T-helper 2 cell treated with Interferon-gamma antibody and Interleukin-4, amounts not matched to agents 5 μg/mL and 100 μg/mL, for 36 hours (primary cell): ENCODE results near the gene MYBPC3.
A peak's percentile ranks its signal among the peaks of the same experiment; 100 is the strongest.

Experiments
- DNase-seq: peaks from one replicate; pipeline ENCODE4 v3.0.0; 2021; ENCODE audit warnings: low spot score
- H3K27ac Mint-ChIP-seq: one replicate; pipeline ENCODE4 v1.8.0; 2021; ENCODE audit warnings: mild to moderate bottlenecking, mixed read lengths
- H3K27me3 Mint-ChIP-seq: one replicate; pipeline ENCODE4 v1.8.0; 2021; ENCODE audit warnings: low read depth, mixed read lengths
- H3K36me3 Mint-ChIP-seq: one replicate; pipeline ENCODE4 v1.8.0; 2021; ENCODE audit warnings: low read depth, mixed read lengths
- H3K4me1 Mint-ChIP-seq: one replicate; pipeline ENCODE4 v1.8.0; 2021; ENCODE audit warnings: low read depth, mixed read lengths
- H3K4me3 Mint-ChIP-seq: one replicate; pipeline ENCODE4 v1.8.0; 2022; ENCODE audit warnings: mild to moderate bottlenecking, moderate library complexity, mixed read lengths
- H3K9me3 Mint-ChIP-seq: one replicate; pipeline ENCODE4 v1.8.0; 2021; ENCODE audit warnings: mixed read lengths

The MYBPC3 gene

DNA sequence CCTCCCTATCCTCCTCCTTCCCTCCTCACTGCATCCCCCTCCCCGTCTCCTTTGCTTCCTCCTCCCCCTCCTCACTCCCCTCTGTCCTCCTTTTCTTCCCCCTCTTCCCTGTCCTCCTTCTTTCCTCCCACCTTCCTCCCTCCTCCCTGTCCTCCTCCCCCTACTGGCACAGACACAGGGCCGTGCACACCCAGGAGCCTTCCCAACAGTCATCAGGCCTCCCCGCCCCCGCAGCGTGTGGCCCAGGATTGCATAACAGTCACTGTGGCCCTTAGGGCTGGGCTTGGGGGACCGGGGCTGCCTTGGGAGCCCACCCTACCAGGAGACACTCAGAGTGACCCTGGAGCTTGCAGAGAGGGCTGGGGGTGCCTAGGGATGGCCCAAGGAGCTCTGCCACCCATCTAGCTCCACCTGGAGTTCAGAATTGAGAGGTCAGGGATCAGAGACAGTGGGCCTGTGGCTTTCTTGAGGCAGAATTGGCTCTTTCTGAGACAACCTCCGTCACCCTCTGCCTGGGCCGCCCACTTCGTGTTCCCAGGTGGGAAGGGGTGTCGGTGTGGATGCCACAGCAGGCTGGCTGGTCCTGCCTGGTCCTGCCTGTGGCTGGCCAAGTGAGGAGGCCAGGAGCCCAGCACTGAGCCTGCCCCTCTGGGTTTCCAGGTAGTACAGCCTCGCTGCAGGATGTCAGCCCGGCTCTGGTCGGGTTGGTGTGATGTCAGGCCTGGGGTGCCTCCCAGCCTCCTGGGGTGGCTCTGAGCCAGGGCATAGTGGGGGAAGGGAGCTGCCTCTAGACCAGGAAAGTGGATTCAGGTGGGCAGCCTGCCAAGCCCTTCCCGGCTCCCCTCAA lies 24.2 kb upstream of the MYBPC3 start:
- H3K4me3 Mint-ChIP-seq: no peak overlapping the region
- H3K27me3 Mint-ChIP-seq: no peaks in the 10 kb centered on the region
- H3K36me3 Mint-ChIP-seq: no peaks in the 10 kb centered on the region
- H3K27ac Mint-ChIP-seq: no peak overlapping the region
- DNase-seq: no peak
- H3K4me1 Mint-ChIP-seq: no peaks in the 10 kb centered on the region
- H3K9me3 Mint-ChIP-seq: no peaks in the 10 kb centered on the region

DNA sequence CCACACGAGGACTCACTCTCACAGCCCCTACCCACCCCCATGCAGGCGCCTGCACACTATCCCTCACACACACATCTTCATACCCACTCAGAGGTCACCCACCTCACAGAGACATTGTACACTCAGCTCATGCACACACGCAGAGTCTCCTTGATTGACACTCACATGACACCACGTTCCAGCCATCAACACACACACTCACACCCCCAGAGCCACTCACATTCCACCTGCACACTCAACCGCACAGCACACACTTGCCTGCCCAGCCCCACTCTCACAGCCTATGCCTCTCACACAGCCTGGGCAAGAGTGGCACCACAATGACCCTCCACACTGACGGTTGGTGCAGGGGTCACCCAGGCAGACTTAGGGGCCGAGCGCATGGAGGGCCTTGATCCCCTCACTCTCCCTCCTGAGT lies 23.6 kb upstream of the MYBPC3 start:
- DNase-seq: no peak
- Mint-ChIP-seq H3K36me3 (no peaks in the 10 kb centered on the region), H3K9me3 (no peaks in the 10 kb centered on the region), H3K4me1 (no peaks in the 10 kb centered on the region), H3K4me3 (no peak overlapping the region), H3K27me3 (no peaks in the 10 kb centered on the region), H3K27ac (peak overlapping the region; percentile 9)

DNA sequence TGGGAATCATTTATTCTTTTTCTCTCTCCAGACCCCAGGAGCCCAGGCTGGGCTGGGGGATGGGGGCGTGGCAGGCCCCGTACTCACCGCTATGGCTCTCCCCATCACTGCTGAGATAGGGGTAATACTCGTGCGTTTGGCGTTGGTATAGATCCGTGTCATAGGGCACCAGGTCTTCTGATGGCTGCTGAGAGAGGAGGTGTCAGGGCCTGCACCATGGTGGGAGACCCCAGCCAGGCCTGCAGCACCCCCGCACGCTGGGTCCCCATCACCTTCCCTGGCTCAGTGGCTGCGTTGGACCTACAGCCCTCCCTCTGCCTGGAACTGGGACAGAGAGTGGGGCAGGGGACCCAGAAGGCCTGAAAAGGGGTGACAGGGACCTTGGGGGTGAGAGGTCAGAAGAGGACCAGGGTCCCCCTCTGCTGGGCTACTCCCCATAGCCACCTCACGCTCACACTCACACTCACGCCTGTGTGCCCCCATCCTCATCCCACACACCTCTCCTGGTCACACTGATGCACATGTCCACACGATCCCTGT lies 23.1 kb upstream of the MYBPC3 start:
- no peak overlapping the region for H3K27ac Mint-ChIP-seq
- H3K9me3 Mint-ChIP-seq: no peaks in the 10 kb centered on the region
- H3K4me1 Mint-ChIP-seq: no peaks in the 10 kb centered on the region
- no peak for DNase-seq
- no peaks in the 10 kb centered on the region for H3K27me3 Mint-ChIP-seq
- no peak overlapping the region for H3K4me3 Mint-ChIP-seq
- H3K36me3 Mint-ChIP-seq: no peaks in the 10 kb centered on the region

DNA sequence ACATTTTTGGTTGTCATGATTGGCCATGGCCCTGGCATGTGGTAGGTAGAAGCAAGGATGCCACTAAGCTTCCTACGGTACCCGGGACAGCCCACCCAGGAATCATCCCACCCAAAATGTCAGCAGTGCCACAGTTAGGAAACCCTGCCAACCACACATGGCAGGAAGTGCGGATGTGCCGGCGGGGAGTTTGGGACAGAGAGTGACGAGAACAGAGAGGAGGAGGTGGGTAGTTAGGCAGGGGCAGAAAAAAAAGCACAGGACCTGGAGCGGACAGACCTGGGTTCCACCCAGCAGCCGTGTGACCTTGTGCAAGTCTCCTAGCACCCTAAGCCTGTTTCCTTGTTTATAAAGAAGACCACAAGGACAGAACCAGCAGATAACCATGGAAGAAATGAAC lies 22.5 kb upstream of the MYBPC3 start:
- Mint-ChIP-seq H3K36me3 (no peaks in the 10 kb centered on the region), H3K9me3 (no peaks in the 10 kb centered on the region), H3K27ac (no peak overlapping the region), H3K4me1 (no peaks in the 10 kb centered on the region), H3K27me3 (no peaks in the 10 kb centered on the region), H3K4me3 (no peak overlapping the region)
- no peak for DNase-seq

DNA sequence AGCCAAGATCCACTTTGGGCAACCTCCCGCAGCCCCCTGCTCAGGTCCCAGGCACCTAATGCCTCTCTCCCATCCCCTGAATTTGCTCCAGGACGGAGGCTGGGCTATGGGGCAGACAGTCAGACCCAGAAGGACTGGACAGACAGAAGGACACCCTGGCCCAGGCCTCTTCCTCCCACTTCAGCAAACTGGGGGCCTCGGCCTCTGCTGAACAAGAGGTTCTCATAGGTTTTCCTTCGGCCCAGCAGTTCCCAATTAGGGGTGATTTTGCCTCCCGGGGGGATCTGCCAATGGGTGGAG lies 22.2 kb upstream of the MYBPC3 start:
- Mint-ChIP-seq H3K9me3 (no peaks in the 10 kb centered on the region), H3K27me3 (no peaks in the 10 kb centered on the region), H3K36me3 (no peaks in the 10 kb centered on the region), H3K4me3 (no peak overlapping the region), H3K27ac (no peak overlapping the region), H3K4me1 (peaks cover 2% of the 10 kb centered on the region)
- DNase-seq: no peak

DNA sequence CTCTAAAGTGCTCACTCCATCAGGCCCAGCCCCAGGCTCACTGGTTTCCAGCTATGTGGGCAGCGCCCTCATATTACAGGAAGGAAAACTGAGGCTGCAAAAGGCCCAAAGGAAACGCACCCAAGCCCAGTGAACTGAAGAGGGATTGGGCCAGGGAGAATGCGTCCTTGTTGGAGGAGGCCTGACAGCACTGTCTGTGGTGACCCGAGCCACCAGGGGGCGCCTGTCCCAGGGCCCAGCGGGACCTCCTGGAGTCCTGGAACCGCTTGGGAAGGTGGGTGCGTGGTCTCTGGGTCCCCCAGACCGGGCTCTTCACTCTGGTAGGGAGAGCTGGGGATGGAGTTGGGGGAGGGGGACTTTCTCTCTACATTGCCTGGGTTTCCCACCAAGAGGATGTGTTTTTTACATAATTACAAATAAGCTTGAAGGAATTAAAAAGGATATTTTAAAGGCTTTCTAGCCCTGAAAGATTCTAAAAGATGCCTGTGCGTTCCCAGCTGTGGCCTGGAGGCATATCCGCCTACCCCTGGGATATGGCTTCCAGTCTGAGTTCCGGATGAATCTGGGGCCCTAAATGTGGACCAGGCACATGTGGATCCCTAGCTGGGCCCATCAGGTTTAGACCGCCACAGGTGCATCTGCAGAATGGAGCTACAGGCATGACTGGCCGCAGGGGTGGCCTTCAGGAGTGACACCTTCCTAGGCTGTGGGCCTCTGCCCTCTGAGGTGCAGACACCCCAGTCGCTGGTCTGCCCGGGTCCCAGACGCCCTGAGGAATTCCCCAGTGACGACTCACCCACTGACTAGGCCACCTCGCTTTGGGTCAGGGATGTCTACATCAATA lies 21.6 kb upstream of the MYBPC3 start:
- no peak overlapping the region for H3K4me3 Mint-ChIP-seq
- DNase-seq: peak; percentile 75
- H3K27me3 Mint-ChIP-seq: no peaks in the 10 kb centered on the region
- H3K4me1 Mint-ChIP-seq: peaks cover 8% of the 10 kb centered on the region
- no peaks in the 10 kb centered on the region for H3K9me3 Mint-ChIP-seq
- H3K27ac Mint-ChIP-seq: no peak overlapping the region
- no peaks in the 10 kb centered on the region for H3K36me3 Mint-ChIP-seq

DNA sequence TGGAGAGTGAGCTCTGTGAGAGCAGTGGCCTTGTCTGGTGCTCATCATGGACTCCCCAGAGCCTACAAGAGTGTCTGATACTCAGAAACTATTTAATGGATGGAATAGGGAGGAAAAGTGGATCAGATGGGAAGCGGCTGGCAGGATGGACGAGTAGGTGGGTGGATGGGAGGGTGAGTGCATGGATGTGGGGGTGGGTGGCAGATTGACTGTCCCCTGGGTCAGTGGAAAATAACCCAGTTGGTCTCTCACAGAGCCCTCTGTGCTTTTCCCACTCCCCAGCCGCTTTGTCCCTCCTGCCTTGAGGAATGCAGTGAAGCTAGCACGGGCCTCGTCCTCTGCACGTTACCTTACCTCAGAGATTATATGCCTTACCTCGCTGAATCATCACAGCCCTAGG lies 19.9 kb upstream of the MYBPC3 start:
- Mint-ChIP-seq H3K4me3 (no peak overlapping the region), H3K27me3 (no peaks in the 10 kb centered on the region), H3K36me3 (no peaks in the 10 kb centered on the region), H3K4me1 (peaks cover 8% of the 10 kb centered on the region), H3K9me3 (no peaks in the 10 kb centered on the region), H3K27ac (no peak overlapping the region)
- DNase-seq: no peak

DNA sequence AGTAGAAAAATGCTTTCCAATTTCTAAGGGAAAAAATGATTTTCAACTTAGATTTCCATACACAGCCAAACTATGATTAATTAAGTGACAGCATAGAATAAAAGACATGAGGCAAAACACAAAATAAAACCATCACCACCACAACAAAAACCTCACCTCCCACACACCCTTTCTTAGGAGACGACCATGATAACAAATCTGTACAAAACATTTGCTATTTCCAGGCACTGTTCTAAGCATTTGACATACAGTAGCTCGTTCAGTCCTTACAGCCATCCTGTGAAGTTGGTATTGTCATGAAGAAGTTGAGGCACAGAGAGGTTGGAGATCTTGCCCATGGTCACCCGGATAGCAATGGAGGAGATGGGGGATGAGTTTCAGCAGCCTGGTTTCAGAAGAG lies 17.2 kb upstream of the MYBPC3 start:
- DNase-seq: peak; percentile 37
- Mint-ChIP-seq H3K27me3 (no peaks in the 10 kb centered on the region), H3K4me3 (no peak overlapping the region), H3K27ac (no peak overlapping the region), H3K36me3 (no peaks in the 10 kb centered on the region), H3K4me1 (peaks cover 8% of the 10 kb centered on the region), H3K9me3 (no peaks in the 10 kb centered on the region)

DNA sequence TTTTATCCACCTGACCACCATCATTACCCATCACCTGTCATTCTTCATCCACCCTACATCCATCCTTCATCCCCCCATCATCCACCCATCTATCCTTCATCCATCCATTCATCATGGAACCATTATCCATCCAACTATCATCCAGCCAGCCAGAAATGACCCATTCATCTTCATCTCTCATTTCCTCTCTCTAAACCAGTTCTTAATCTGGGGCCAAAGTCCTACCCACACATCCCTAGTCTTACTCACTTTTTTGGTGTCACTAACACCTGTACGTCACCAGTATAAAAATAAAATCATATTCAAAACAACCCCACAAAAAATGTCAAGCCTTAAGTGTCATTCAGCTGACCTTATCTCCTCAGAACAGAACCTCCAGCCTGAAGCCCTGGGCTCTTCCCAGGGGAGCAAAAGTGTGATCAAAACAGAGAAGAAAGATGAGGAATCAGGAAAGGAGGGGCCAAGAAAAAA lies 13.6 kb upstream of the MYBPC3 start:
- Mint-ChIP-seq H3K27ac (no peak overlapping the region), H3K4me3 (no peak overlapping the region), H3K27me3 (no peaks in the 10 kb centered on the region), H3K36me3 (no peaks in the 10 kb centered on the region), H3K9me3 (no peaks in the 10 kb centered on the region), H3K4me1 (peaks cover 8% of the 10 kb centered on the region)
- no peak for DNase-seq

DNA sequence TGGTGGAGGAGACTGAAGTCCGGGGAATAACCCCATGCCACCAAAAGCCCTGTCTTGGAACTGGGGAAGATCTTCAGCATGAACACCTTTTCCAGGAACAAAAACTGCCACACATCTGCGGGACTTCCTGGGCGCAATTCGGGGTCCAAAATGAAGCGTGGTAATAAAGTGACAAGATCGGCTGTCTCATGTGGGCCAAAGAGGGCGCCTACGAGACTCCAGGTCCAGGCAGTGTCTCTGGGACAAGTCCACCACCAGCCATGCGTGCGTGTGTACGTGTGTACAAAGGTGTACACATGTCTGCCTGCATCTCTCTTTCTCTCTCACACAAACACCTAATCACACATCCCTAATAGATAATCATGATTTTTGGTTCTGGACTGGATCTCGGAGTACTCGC lies 8.9 kb upstream of the MYBPC3 start:
- H3K27ac Mint-ChIP-seq: no peak overlapping the region
- DNase-seq: no peak
- H3K36me3 Mint-ChIP-seq: no peaks in the 10 kb centered on the region
- H3K27me3 Mint-ChIP-seq: no peaks in the 10 kb centered on the region
- H3K9me3 Mint-ChIP-seq: no peaks in the 10 kb centered on the region
- no peak overlapping the region for H3K4me3 Mint-ChIP-seq
- H3K4me1 Mint-ChIP-seq: peaks cover 9% of the 10 kb centered on the region

DNA sequence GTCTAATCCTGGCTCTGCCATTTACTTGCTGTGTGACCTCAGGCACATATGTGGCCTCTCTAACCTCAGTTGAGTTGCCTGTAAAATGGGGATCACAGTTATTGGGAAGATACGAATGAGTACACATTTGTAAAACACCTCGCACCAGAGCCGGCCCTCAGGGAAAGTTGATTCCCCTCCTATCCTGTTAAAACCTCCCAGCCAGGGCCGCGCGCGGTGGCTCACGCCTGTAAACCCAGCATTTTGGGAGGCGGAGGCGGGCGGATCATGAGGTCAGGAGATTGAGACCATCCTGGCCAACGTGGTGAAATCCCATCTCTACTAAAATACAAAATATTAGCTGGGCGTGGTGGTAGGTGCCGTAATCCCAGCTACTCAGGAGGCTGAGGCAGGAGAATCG lies 7.8 kb upstream of the MYBPC3 start:
- H3K9me3 Mint-ChIP-seq: no peaks in the 10 kb centered on the region
- H3K27me3 Mint-ChIP-seq: no peaks in the 10 kb centered on the region
- no peak overlapping the region for H3K4me3 Mint-ChIP-seq
- H3K4me1 Mint-ChIP-seq: peaks cover 9% of the 10 kb centered on the region
- no peaks in the 10 kb centered on the region for H3K36me3 Mint-ChIP-seq
- no peak overlapping the region for H3K27ac Mint-ChIP-seq
- DNase-seq: no peak

DNA sequence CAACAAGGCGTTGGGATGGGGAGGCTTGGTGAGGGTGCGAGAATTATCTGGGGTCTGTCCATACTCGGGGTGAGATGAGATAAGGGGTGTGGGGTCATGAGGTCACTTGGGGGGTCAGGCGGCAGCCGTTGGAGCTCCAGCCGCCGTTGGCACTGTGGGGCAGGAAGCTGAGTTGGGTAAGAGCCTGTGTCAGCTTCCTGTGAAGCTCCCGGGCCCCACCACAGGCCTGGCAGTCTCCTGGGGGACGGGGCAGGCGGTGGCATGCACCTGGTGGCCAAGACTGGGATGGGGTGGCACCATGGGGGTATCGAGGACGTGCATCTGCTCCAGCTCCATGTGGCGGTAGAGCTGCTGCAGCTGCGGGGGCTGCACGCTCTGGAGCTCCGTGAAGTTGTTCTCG lies 7.1 kb upstream of the MYBPC3 start:
- no peaks in the 10 kb centered on the region for H3K27me3 Mint-ChIP-seq
- H3K27ac Mint-ChIP-seq: peak overlapping the region; percentile 55
- no peak overlapping the region for H3K4me3 Mint-ChIP-seq
- DNase-seq: no peak
- peaks cover 9% of the 10 kb centered on the region for H3K4me1 Mint-ChIP-seq
- no peaks in the 10 kb centered on the region for H3K9me3 Mint-ChIP-seq
- no peaks in the 10 kb centered on the region for H3K36me3 Mint-ChIP-seq

DNA sequence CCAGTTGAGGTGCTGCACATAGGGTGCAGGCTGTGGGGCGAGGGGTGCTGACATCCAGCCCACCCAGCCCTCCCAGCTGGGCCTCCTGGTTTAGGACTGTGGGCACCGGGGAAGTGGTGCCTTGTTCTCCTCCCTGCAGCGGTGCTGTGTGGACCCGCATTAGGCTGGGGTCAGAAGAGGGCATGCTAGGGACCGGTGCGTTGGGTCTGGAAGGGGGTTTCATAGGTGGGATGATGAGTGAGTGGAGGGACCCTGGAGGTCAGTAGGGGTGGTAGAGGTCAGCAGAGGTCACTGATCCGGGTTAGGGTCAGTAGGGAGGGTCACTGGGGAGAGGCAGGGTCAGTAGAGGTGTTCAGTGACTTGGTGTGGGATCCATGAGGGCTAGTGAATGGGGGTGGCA lies 6.7 kb upstream of the MYBPC3 start:
- Mint-ChIP-seq H3K9me3 (no peaks in the 10 kb centered on the region), H3K27me3 (no peaks in the 10 kb centered on the region), H3K4me1 (peaks cover 9% of the 10 kb centered on the region), H3K27ac (peak overlapping the region; percentile 55), H3K4me3 (no peak overlapping the region), H3K36me3 (no peaks in the 10 kb centered on the region)
- DNase-seq: no peak

DNA sequence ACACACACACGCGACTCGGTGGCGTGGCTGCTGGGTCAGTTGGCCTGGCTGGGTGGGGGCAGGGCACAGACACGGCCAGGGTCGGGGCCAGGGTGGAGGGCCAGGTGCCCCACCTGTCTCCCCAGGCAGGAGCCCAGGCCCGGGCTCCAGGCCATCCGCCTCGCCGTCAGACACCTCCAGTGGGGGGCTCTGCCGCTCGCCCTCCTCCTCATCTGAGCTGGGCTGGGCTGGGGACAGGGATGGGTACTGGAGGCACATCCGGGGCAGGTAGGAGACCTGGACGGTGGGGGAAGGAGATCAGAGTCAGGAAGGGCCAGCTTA lies 6.2 kb upstream of the MYBPC3 start:
- no peak overlapping the region for H3K27ac Mint-ChIP-seq

More for the DNA sequence above, 6.2 kb upstream of the MYBPC3 start:
- DNase-seq: no peak
- H3K9me3 Mint-ChIP-seq: no peaks in the 10 kb centered on the region
- no peaks in the 10 kb centered on the region for H3K27me3 Mint-ChIP-seq
- H3K4me3 Mint-ChIP-seq: no peak overlapping the region
- H3K4me1 Mint-ChIP-seq: peaks cover 9% of the 10 kb centered on the region
- H3K36me3 Mint-ChIP-seq: no peaks in the 10 kb centered on the region
